Stimulated activated CD4-positive, alpha-beta T cell treated with anti-CD3 and anti-CD28 coated beads, TNF-alpha, amount 100 ng/mL, for 24 hours (primary cell): Measurements from ENCODE around the gene CREB3L2.
"Not testable (repeated sequence)": the region's sequence is repeated elsewhere in the genome, so short reads cannot be mapped to it uniquely, and the experiment has no call there.

Experiments
- DNase-seq, 3 experiments: peaks; one replicate each; pipeline ENCODE4 v3.0.0-alpha.2; 2020; ENCODE audit warnings: low read depth in 3 of 3

The CREB3L2 gene

GRCh38 chr7:138001529-138002095, at the start of gene CREB3L2:
TSS of gene CREB3L2 (minus strand) at chr7:138002086. CDS start at chr7:138001705, 381 bp downstream.
- peak; percentile 25 to 58 (median 47) for DNase-seq

- no peak for DNase-seq
Measured at GRCh38 chr7:138049505-138050116, 47.7 kb upstream of the CREB3L2 start.

- no peak for DNase-seq
Measured at GRCh38 chr7:138047907-138048306, 46.0 kb upstream of the CREB3L2 start.

- no peak for DNase-seq
Measured at GRCh38 chr7:138044897-138045296, 43.0 kb upstream of the CREB3L2 start.

- not testable (repeated sequence) for DNase-seq
Measured at GRCh38 chr7:138040063-138040462, 38.2 kb upstream of the CREB3L2 start.

- no peak for DNase-seq
Measured at GRCh38 chr7:138036135-138036534, 34.2 kb upstream of the CREB3L2 start.

GRCh38 chr7:138033241-138033640, 31.4 kb upstream of the CREB3L2 start:
- DNase-seq, result no peak

GRCh38 chr7:138032770-138033169, 30.9 kb upstream of the CREB3L2 start:
- no peak for DNase-seq

GRCh38 chr7:138032186-138032585, 30.3 kb upstream of the CREB3L2 start:
- no peak for DNase-seq

GRCh38 chr7:138030679-138031351, 28.9 kb upstream of the CREB3L2 start:
- no peak for DNase-seq

GRCh38 chr7:138029941-138030340, 28.1 kb upstream of the CREB3L2 start:
- no peak for DNase-seq

- DNase-seq, result no peak
Measured at GRCh38 chr7:138029126-138029525, 27.2 kb upstream of the CREB3L2 start.

- no peak for DNase-seq
Measured at GRCh38 chr7:138027100-138027499, 25.2 kb upstream of the CREB3L2 start.

GRCh38 chr7:138025215-138026186, 23.6 kb upstream of the CREB3L2 start:
- DNase-seq, result no peak

- no peak for DNase-seq
Measured at GRCh38 chr7:138024765-138025164, 22.9 kb upstream of the CREB3L2 start.

- DNase-seq, result no peak
Measured at GRCh38 chr7:138024343-138024691, 22.4 kb upstream of the CREB3L2 start.

- no peak for DNase-seq
Measured at GRCh38 chr7:138023618-138024342, 21.9 kb upstream of the CREB3L2 start.

GRCh38 chr7:138021889-138022288, 20.0 kb upstream of the CREB3L2 start:
- no peak for DNase-seq

- no peak for DNase-seq
Measured at GRCh38 chr7:138017992-138018391, 16.1 kb upstream of the CREB3L2 start.

GRCh38 chr7:138015096-138015495, 13.2 kb upstream of the CREB3L2 start:
- no peak for DNase-seq

GRCh38 chr7:138014686-138015085, 12.8 kb upstream of the CREB3L2 start:
- no peak for DNase-seq
